Activated naive CD4-positive, alpha-beta T cell treated with anti-CD3 and anti-CD28 coated beads, Interleukin-2, amount 50 U/mL, for 72 hours (primary cell): Measurements from ENCODE around the gene MCHR1. TPM values are rescaled to one million over a fixed set of nuclear protein-coding genes. Genes with fewer than 3 reads are reported as not detected.

Source experiments
- ATAC-seq, 2 donors: fragments of 150-1000 bp; cut with Tn5 transposase; 2 replicates each; pipeline ENCODE4 v1.10.0; 2021; ENCODE audit warnings: mild to moderate bottlenecking in 2 of 2, moderate library complexity in 2 of 2
- DNase-seq, 2 donors: peaks; one replicate each; pipeline ENCODE4 v3.0.0; 2021 to 2022; ENCODE audit warnings: low spot score in 2 of 2
- H3K27ac Mint-ChIP-seq, 2 donors: one replicate each; pipeline ENCODE4 v1.8.0; 2022; ENCODE audit warnings: mild to moderate bottlenecking in 2 of 2, mixed read lengths in 2 of 2
- H3K36me3 Mint-ChIP-seq, 2 donors: one replicate each; pipeline ENCODE4 v1.8.0; 2022; ENCODE audit warnings: mixed read lengths in 2 of 2
- H3K9me3 Mint-ChIP-seq, 2 donors: one replicate each; pipeline ENCODE4 v1.8.0; 2022; ENCODE audit warnings: mixed read lengths in 2 of 2
- total RNA-seq, 2 donors: library from RNA; stranded (reverse); gene quantifications; one replicate each; pipeline ENCODE4 v1.2.3, GENCODE V29; 2022

MCHR1 gene
- not detected for total RNA-seq

GRCh38 chr22:40679249-40679963, at the start of gene MCHR1:
TSS of gene MCHR1 (plus strand) at chr22:40679484. CDS start at chr22:40679653, 169 bp downstream.
- Mint-ChIP-seq H3K36me3 (no peaks in the 10 kb centered on the region), H3K27ac (no peak within 1 kb of the TSS), H3K9me3 (no peaks in the 10 kb centered on the region)
- DNase-seq (no peak), ATAC-seq (no peak)

GRCh38 chr22:40631925-40632324, 47.4 kb upstream of the MCHR1 start:
- DNase-seq, result no peak
- Mint-ChIP-seq H3K36me3 (peaks cover 5 to 7% of the 10 kb centered on the region in 2 donors), H3K9me3 (no peaks in the 10 kb centered on the region), H3K27ac (no peak overlapping the region)
- no peak for ATAC-seq

GRCh38 chr22:40633036-40633435, 46.2 kb upstream of the MCHR1 start:
- ATAC-seq, result no peak
- H3K9me3 Mint-ChIP-seq, result no peaks in the 10 kb centered on the region
- H3K36me3 Mint-ChIP-seq, result peaks cover 5 to 7% of the 10 kb centered on the region in 2 donors
- no peak for DNase-seq
- H3K27ac Mint-ChIP-seq, result no peak overlapping the region

GRCh38 chr22:40634119-40634903, 45.0 kb upstream of the MCHR1 start:
- Mint-ChIP-seq H3K36me3 (peaks cover 5 to 7% of the 10 kb centered on the region in 2 donors), H3K9me3 (no peaks in the 10 kb centered on the region), H3K27ac (no peak overlapping the region)
- ATAC-seq (no peak), DNase-seq (no peak)

GRCh38 chr22:40635043-40635939, 44.0 kb upstream of the MCHR1 start:
- peak overlapping the region; percentile 95 for H3K27ac Mint-ChIP-seq
- H3K9me3 Mint-ChIP-seq, result no peaks in the 10 kb centered on the region
- DNase-seq (no peak), ATAC-seq (no peak)
- peaks cover 5 to 7% of the 10 kb centered on the region in 2 donors for H3K36me3 Mint-ChIP-seq

- Mint-ChIP-seq H3K9me3 (no peaks in the 10 kb centered on the region), H3K27ac (peak overlapping the region; percentile 95), H3K36me3 (peaks cover 5 to 7% of the 10 kb centered on the region in 2 donors)
- ATAC-seq (peak in 1 of 2 donors; percentile 1), DNase-seq (peak in 1 of 2 donors; percentile 36)
These were observed 43.3 kb upstream of the MCHR1 start for GRCh38 chr22:40635940-40636379.

GRCh38 chr22:40636380-40637182, 42.7 kb upstream of the MCHR1 start, which contains the start of gene MRTFA:
TSS of gene MRTFA (minus strand) at chr22:40636719.
- peak; percentile 92 to 94 for ATAC-seq
- peak within 1 kb of the TSS; percentile 95 for H3K27ac Mint-ChIP-seq
- peak; percentile 99 to 100 for DNase-seq
- peaks cover 5 to 7% of the 10 kb centered on the region in 2 donors for H3K36me3 Mint-ChIP-seq
- no peaks in the 10 kb centered on the region for H3K9me3 Mint-ChIP-seq

GRCh38 chr22:40637183-40638150, 41.8 kb upstream of the MCHR1 start:
- H3K9me3 Mint-ChIP-seq, result no peaks in the 10 kb centered on the region
- H3K36me3 Mint-ChIP-seq, result peaks cover 5 to 7% of the 10 kb centered on the region in 2 donors
- peak overlapping the region; percentile 92 to 95 for H3K27ac Mint-ChIP-seq
- ATAC-seq (peak; percentile 49 to 57), DNase-seq (peak; percentile 64 to 87)

GRCh38 chr22:40638261-40638660, 41.0 kb upstream of the MCHR1 start:
- Mint-ChIP-seq H3K36me3 (peaks cover 5 to 7% of the 10 kb centered on the region in 2 donors), H3K9me3 (no peaks in the 10 kb centered on the region), H3K27ac (peak overlapping the region in 1 of 2 donors; percentile 95)
- DNase-seq, result no peak
- no peak for ATAC-seq

- Mint-ChIP-seq H3K27ac (no peak overlapping the region), H3K9me3 (no peaks in the 10 kb centered on the region), H3K36me3 (no peaks in the 10 kb centered on the region)
- DNase-seq, result no peak
- no peak for ATAC-seq
These were observed 38.0 kb upstream of the MCHR1 start for GRCh38 chr22:40641269-40641668.

- Mint-ChIP-seq H3K27ac (no peak overlapping the region), H3K36me3 (no peaks in the 10 kb centered on the region), H3K9me3 (no peaks in the 10 kb centered on the region)
- ATAC-seq (no peak), DNase-seq (no peak)
These were observed 37.0 kb upstream of the MCHR1 start for GRCh38 chr22:40642316-40642715.

GRCh38 chr22:40645579-40646197, 33.6 kb upstream of the MCHR1 start:
- DNase-seq (peak in 1 of 2 donors; percentile 34), ATAC-seq (no peak)
- Mint-ChIP-seq H3K27ac (peak overlapping the region in 1 of 2 donors; percentile 59), H3K9me3 (no peaks in the 10 kb centered on the region), H3K36me3 (no peaks in the 10 kb centered on the region)

GRCh38 chr22:40648386-40648785, 30.9 kb upstream of the MCHR1 start:
- ATAC-seq (no peak), DNase-seq (no peak)
- Mint-ChIP-seq H3K27ac (peak overlapping the region in 1 of 2 donors; percentile 67), H3K36me3 (no peaks in the 10 kb centered on the region), H3K9me3 (no peaks in the 10 kb centered on the region)

GRCh38 chr22:40651057-40651456, 28.2 kb upstream of the MCHR1 start:
- no peak for ATAC-seq
- no peak for DNase-seq
- Mint-ChIP-seq H3K36me3 (no peaks in the 10 kb centered on the region), H3K27ac (peak overlapping the region in 1 of 2 donors; percentile 88), H3K9me3 (no peaks in the 10 kb centered on the region)
